GM23338 (cell line): Measurements from ENCODE around the gene WARS2.

ENCODE experiments used
- CTCF ChIP-seq, 2 experiments: fragments of 200-600 bp in 1 of 2; sonication (generic) in 1 of 2; conservative IDR thresholded peaks; 2 replicates each; pipeline versions ENCODE4 v1.5.1 to v1.6.1; 2016 to 2017; ENCODE audit warnings: antibody characterized with exemption in 2 of 2, low read depth in 2 of 2, mild to moderate bottlenecking in 2 of 2, moderate library complexity in 1 of 2
- EZH2 ChIP-seq: fragments of 200-600 bp; sonication (generic); IDR thresholded peaks from one replicate; pipeline ENCODE4 v1.8.0; 2017; ENCODE audit warnings: antibody characterized with exemption, mild to moderate bottlenecking, low read depth; ENCODE audit not compliant: unreplicated experiment
- EZH2phosphoT487 ChIP-seq: fragments of 200-600 bp; sonication (generic); IDR thresholded peaks from one replicate; pipeline ENCODE4 v1.8.1; 2018; ENCODE audit warnings: antibody characterized with exemption; ENCODE audit not compliant: unreplicated experiment

- no peak for TF ChIP-seq CTCF (conservative IDR thresholded peaks at IDR 0.05; ENCODE audit: low read depth in 2 of 2)
- TF ChIP-seq EZH2 = peak; percentile 98
- TF ChIP-seq EZH2phosphoT487 = peak; percentile 74
These were observed 133.8 kb downstream of the WARS2 start for GRCh38 chr1:119006406-119007279.
